Measurements from ENCODE around the gene ATXN7. TPM values are rescaled to one million over a fixed set of nuclear protein-coding genes. Genes with fewer than 3 reads are reported as not detected.

ATXN7 gene
- total RNA-seq, 1 experiment from 2014 or later: 27.5 TPM

- TF ChIP-seq REST (IDR thresholded peaks at IDR 0.05; ENCODE audit: low read depth) (no peak), POLR2A (IDR thresholded peaks at IDR 0.05; ENCODE audit: borderline replicate concordance, extremely low read depth, insufficient read depth, insufficient read length) (no peak), FOSL1 (IDR thresholded peaks at IDR 0.05; ENCODE audit: low read depth) (no peak)
Observed at GRCh38 chr3:63933459-63933858, 69.8 kb downstream of the ATXN7 start (continued).

GRCh38 chr3:63934041-63934866 lies 70.6 kb downstream of the ATXN7 start:
- no peak overlapping the region for H2AFZ ChIP-seq (ENCODE audit: low read depth, low read length, poor library complexity, severe bottlenecking)
- DNase-seq (ENCODE audit: low read depth, low spot score) (no peak), ATAC-seq (no peak)
- no peaks in the 10 kb centered on the region for H3K4me1 ChIP-seq (ENCODE audit: control insufficient read depth in 1 of 2, insufficient read depth in 2 of 2, low read length in 2 of 2)
- H3K27me3 ChIP-seq (ENCODE audit: insufficient read depth, low read length): no peaks in the 10 kb centered on the region
- peaks cover 97% of the 10 kb centered on the region for H3K79me2 ChIP-seq (ENCODE audit: insufficient read depth, low read length)
- H3K4me2 ChIP-seq (ENCODE audit: low read length): no peak overlapping the region
- intact Hi-C loops (cut with micrococcal nuclease): no loop called here
- ChIA-PET POLR2A (no interaction called here), RAD21 (ENCODE audit: low non-redundant PET in 1 of 2, low total read pairs in 2 of 2, uncharacterized antibody in 2 of 2, unreplicated experiment in 2 of 2) (no interaction called here), CTCF (no interaction called here)
- H3K4me3 ChIP-seq (replicated peaks in 1 of 2; ENCODE audit: low read depth in 1 of 2, low read length in 2 of 2): no peak overlapping the region
- no peaks in the 10 kb centered on the region for H3K9me3 ChIP-seq (ENCODE audit: control insufficient read depth in 1 of 2, insufficient read depth in 1 of 2, low read depth in 1 of 2, low read length in 2 of 2)
- TF ChIP-seq ATF3 (IDR thresholded peaks at IDR 0.05) (no peak), ZNF274 (IDR thresholded peaks at IDR 0.05; ENCODE audit: low read depth, low read length) (no peak), CEBPB (IDR thresholded peaks at IDR 0.05; ENCODE audit: low read depth) (no peak), SIN3A (IDR thresholded peaks at IDR 0.05; ENCODE audit: low read depth) (no peak), MAX (IDR thresholded peaks at IDR 0.05) (no peak)
- H3K9me2 ChIP-seq (ENCODE audit: insufficient read depth): no peaks in the 10 kb centered on the region
- no peaks in the 10 kb centered on the region for H3K36me3 ChIP-seq (ENCODE audit: control insufficient read depth in 1 of 2, insufficient read depth in 2 of 2, low read length in 2 of 2)
- H4K20me1 ChIP-seq (ENCODE audit: insufficient read depth): 0 out of 2 replicates have a peak, but pooled peaks cover 3% of the 10 kb centered on the region
- no TSS peak for BruUV-seq (replicated peaks)
- H3K27ac ChIP-seq (ENCODE audit: low read depth, low read length): no peak overlapping the region
- no peak overlapping the region for H3K9ac ChIP-seq (ENCODE audit: low read length)

All from HCT116 (cell line).